Measurements from ENCODE around the gene ANO2. TPM values are rescaled to one million over a fixed set of nuclear protein-coding genes. Genes with fewer than 3 reads are reported as not detected.
"Not testable (repeated sequence)": the region's sequence is repeated elsewhere in the genome, so short reads cannot be mapped to it uniquely, and the experiment has no call there.

ANO2 gene
- total RNA-seq, 1 donor from 2014 or later, result 1.9 TPM

- no peak for DNase-seq (ENCODE audit: low read depth, low spot score)
- no peak for TF ChIP-seq CTCF (conservative IDR thresholded peaks at IDR 0.05)
- no peak overlapping the region for H3K4me3 Mint-ChIP-seq
- H3K9me3 Mint-ChIP-seq, result peaks cover 9% of the 10 kb centered on the region
- H3K36me3 Mint-ChIP-seq (ENCODE audit: low read depth), result peaks cover 4% of the 10 kb centered on the region
- peaks cover 17% of the 10 kb centered on the region for H3K4me1 Mint-ChIP-seq
- H3K27me3 Mint-ChIP-seq (ENCODE audit: low read depth), result peaks cover 29% of the 10 kb centered on the region
- H3K27ac Mint-ChIP-seq (ENCODE audit: unreplicated experiment), result no peak overlapping the region
Measured at GRCh38 chr12:5898874-5899273, 46.2 kb downstream of the ANO2 start.

GRCh38 chr12:5889381-5890047 lies 55.5 kb downstream of the ANO2 start:
- Mint-ChIP-seq H3K36me3 (ENCODE audit: low read depth) (peaks cover 6% of the 10 kb centered on the region), H3K4me1 (no peaks in the 10 kb centered on the region), H3K27ac (ENCODE audit: unreplicated experiment) (no peak overlapping the region), H3K9me3 (peaks cover 13% of the 10 kb centered on the region), H3K4me3 (no peak overlapping the region), H3K27me3 (ENCODE audit: low read depth) (no peaks in the 10 kb centered on the region)
- no peak for DNase-seq (ENCODE audit: low read depth, low spot score)
- peak; percentile 41 for TF ChIP-seq CTCF (conservative IDR thresholded peaks at IDR 0.05)

- no peaks in the 10 kb centered on the region for H3K4me1 Mint-ChIP-seq
- H3K27ac Mint-ChIP-seq (ENCODE audit: unreplicated experiment), result no peak overlapping the region
- no peak for TF ChIP-seq CTCF (conservative IDR thresholded peaks at IDR 0.05)
- peaks cover 10% of the 10 kb centered on the region for H3K9me3 Mint-ChIP-seq
- H3K36me3 Mint-ChIP-seq (ENCODE audit: low read depth), result peaks cover 4% of the 10 kb centered on the region
- no peak overlapping the region for H3K4me3 Mint-ChIP-seq
- H3K27me3 Mint-ChIP-seq (ENCODE audit: low read depth), result no peaks in the 10 kb centered on the region
- DNase-seq (ENCODE audit: low read depth, low spot score), result no peak
Measured at GRCh38 chr12:5888816-5889315, 56.2 kb downstream of the ANO2 start.

GRCh38 chr12:5887819-5888218 lies 57.2 kb downstream of the ANO2 start:
- H3K9me3 Mint-ChIP-seq; H3K27me3 Mint-ChIP-seq (ENCODE audit: low read depth); DNase-seq (ENCODE audit: low read depth, low spot score); H3K4me1 Mint-ChIP-seq; H3K27ac Mint-ChIP-seq (ENCODE audit: unreplicated experiment); H3K4me3 Mint-ChIP-seq; H3K36me3 Mint-ChIP-seq (ENCODE audit: low read depth): not testable (repeated sequence)

- H3K4me1 Mint-ChIP-seq, result peaks cover 25% of the 10 kb centered on the region
- H3K36me3 Mint-ChIP-seq (ENCODE audit: low read depth), result no peaks in the 10 kb centered on the region
- no peak overlapping the region for H3K27ac Mint-ChIP-seq (ENCODE audit: unreplicated experiment)
- no peak for DNase-seq (ENCODE audit: low read depth, low spot score)
- peaks cover 3% of the 10 kb centered on the region for H3K9me3 Mint-ChIP-seq
- H3K4me3 Mint-ChIP-seq, result no peak overlapping the region
- TF ChIP-seq CTCF (conservative IDR thresholded peaks at IDR 0.05), result no peak
- H3K27me3 Mint-ChIP-seq (ENCODE audit: low read depth), result no peaks in the 10 kb centered on the region
Measured at GRCh38 chr12:5884866-5885265, 60.2 kb downstream of the ANO2 start.

- no peak for DNase-seq (ENCODE audit: low read depth, low spot score)
- no peak overlapping the region for H3K4me3 Mint-ChIP-seq
- H3K36me3 Mint-ChIP-seq (ENCODE audit: low read depth), result no peaks in the 10 kb centered on the region
- H3K27me3 Mint-ChIP-seq (ENCODE audit: low read depth), result no peaks in the 10 kb centered on the region
- no peak overlapping the region for H3K27ac Mint-ChIP-seq (ENCODE audit: unreplicated experiment)
- TF ChIP-seq CTCF (conservative IDR thresholded peaks at IDR 0.05), result no peak
- peaks cover 25% of the 10 kb centered on the region for H3K4me1 Mint-ChIP-seq
- peaks cover 3% of the 10 kb centered on the region for H3K9me3 Mint-ChIP-seq
Measured at GRCh38 chr12:5884285-5884684, 60.8 kb downstream of the ANO2 start.

All from neural crest cell (in vitro differentiated cells).